ENCODE measurements around the gene SLC2A6. TPM values are rescaled to one million over a fixed set of nuclear protein-coding genes. Genes with fewer than 3 reads are reported as not detected.

SLC2A6 gene
- total RNA-seq, 4 donors from 2014 or later, result 2.1 to 4.9 (median 4.1) TPM

DNA sequence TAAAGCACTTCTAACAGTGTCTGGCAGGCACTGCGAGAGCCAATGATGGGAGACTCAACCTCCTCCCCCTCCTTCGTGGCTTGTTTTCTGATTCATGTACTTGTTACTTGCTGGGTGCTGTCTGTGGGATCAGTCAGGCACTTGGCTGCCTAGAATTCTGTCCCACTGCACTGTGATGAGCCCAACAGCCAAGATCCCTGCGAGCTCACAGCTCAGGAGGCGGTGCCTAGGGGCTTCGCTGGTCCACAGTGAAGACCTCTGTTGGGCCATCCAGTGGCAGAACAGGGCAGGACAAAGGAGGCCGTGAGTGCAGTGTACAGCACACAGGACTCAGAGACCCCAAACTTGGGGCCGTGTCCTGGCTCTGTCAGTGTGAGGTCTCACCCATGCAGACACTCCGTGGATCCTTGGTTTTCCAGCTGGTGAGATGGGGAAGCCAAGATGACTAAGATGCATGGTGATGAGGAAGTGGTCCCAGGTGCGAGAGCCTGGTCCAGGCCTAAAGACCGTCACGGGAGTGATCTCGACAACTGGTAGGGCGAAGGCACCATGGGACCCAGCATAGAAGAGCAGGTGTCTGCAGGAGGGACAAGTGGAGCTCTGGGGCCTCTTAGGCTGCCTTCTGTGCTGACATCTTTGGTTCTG lies 26.4 kb upstream of the SLC2A6 start:
- TF ChIP-seq CTCF (IDR thresholded peaks at IDR 0.05), result no peak
- DNase-seq (ENCODE audit: low spot score) (no peak), ATAC-seq (ENCODE audit: low FRiP score) (no peak)

DNA sequence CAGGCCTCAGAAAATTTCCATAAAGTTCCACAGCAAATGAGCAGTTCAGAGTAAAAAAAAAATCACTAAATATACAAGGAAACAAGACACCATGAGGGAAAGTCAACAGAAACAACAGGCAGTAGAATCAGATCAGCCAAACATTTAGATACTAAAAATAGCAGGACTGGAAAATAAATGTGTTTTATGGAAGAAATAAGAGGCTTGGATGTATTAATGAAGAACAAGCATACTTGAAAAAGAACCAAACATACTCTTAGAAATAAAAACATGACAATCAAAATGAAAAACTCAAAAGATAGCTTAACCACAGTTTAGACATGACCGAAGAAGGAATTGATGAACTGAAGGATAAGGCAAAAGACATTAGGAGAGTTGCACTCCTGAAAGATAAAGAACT lies 23.2 kb upstream of the SLC2A6 start:
- ATAC-seq (ENCODE audit: low FRiP score), result no peak
- DNase-seq (ENCODE audit: low spot score), result no peak
- no peak for TF ChIP-seq CTCF (IDR thresholded peaks at IDR 0.05)

DNA sequence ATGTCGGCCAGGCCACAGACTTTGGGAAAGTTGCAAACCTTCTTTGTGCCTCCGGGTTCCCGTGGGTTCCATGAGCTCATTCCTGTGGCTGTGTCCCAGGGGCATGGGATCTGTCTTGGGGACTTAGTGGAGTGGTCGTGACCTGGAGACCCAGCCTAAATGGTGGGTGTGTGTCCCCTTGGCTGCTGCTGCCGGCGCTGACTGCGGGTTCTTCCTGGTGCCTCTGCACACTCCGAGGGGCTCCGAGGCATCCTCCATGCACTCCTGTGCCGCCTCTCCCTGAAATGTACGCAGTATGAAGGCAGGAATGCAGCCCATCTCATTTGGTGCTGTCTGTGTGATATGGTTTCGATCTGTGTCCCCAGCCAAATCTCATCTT lies 21.0 kb upstream of the SLC2A6 start:
- no peak for DNase-seq (ENCODE audit: low spot score)
- no peak for ATAC-seq (ENCODE audit: low FRiP score)

DNA sequence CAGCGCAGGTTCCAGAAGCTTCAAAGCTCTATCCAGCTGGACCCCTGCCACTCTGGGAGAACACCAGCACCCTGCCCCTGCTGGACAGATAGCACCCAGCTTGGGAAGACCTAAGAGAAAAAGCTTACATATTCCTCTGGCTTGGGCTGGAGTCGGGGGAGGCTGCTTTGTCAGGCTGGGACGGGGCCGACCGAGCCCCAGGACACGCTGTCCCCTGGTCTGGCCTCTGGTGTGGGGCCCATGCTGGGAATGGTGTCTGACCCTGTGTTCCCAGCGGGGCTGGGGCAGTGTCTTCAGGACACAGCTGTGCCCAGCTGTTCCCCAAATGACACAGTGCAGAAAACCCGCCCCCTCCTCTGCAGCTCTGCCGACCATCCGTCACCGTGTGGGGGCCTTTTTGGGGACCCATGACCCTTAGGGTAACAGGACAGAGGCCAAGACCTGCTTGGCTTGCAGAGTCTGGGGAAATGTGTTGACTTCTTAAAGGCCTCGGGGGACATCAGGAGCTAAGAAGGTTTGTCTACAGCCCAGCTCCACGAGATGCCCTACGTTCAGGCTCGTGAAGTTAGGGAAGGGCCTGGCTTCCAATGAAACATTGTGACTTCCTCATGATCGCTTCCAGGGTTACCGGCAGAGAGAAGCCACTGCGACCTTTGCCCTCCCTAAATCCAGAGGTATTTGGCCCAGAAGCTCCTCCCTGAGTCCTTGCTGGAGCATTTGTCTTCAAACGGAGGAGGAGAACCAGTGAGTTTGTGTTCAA lies 20.4 kb upstream of the SLC2A6 start:
- no peak for TF ChIP-seq CTCF (IDR thresholded peaks at IDR 0.05)
- ATAC-seq (ENCODE audit: low FRiP score) (no peak), DNase-seq (ENCODE audit: low spot score) (no peak)

More for the DNA sequence above, 21.0 kb upstream of the SLC2A6 start:
- TF ChIP-seq CTCF (IDR thresholded peaks at IDR 0.05), result no peak

DNA sequence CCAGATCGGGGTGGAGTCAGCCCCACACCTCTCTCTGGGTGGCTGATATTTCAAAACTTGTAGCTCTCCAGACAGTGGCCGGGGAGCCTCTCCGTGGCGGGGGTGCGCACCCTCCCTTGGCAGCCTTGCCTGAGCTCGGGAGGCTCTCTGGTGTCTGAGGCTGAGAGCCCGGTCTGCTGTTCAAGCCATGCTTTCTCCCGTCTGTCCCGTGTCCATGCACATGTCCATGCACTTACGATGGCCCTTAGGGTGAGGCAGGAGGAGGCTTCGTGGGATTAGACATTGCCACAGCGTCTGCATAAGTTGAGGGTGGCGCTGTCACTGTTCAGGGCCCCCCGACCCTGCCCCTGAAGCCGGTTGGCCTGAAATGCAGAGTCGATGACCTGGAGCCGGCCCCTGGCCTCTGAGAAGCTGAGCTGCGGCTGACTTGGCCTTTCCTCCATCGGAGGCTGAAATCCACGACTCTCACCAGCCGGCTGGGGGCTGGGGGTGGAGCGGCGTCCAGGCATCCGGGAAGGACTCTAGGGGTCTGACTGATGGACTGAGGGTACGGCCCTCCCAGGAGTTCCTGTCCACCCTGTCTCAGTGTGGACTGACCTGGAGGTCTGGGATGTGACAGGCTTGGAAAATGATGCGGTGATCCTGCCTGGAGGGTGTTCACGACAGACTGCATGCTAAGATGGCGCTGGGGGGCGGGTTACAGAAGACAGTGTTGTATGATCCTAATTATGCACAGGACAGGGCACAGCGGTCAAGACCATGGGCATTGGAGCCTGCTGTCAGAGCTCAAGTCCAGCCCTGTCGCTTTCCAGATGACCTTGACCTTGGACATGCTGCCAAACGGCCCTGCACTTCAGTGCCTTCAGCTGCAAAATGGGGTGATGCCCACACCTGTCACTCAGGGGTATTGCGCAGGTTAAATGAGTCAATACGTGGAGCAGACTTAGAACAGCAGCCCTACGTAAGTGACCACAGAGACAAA lies 18.3 kb upstream of the SLC2A6 start:
- TF ChIP-seq CTCF (IDR thresholded peaks at IDR 0.05), result no peak
- ATAC-seq (ENCODE audit: low FRiP score), result no peak
- no peak for DNase-seq (ENCODE audit: low spot score)

DNA sequence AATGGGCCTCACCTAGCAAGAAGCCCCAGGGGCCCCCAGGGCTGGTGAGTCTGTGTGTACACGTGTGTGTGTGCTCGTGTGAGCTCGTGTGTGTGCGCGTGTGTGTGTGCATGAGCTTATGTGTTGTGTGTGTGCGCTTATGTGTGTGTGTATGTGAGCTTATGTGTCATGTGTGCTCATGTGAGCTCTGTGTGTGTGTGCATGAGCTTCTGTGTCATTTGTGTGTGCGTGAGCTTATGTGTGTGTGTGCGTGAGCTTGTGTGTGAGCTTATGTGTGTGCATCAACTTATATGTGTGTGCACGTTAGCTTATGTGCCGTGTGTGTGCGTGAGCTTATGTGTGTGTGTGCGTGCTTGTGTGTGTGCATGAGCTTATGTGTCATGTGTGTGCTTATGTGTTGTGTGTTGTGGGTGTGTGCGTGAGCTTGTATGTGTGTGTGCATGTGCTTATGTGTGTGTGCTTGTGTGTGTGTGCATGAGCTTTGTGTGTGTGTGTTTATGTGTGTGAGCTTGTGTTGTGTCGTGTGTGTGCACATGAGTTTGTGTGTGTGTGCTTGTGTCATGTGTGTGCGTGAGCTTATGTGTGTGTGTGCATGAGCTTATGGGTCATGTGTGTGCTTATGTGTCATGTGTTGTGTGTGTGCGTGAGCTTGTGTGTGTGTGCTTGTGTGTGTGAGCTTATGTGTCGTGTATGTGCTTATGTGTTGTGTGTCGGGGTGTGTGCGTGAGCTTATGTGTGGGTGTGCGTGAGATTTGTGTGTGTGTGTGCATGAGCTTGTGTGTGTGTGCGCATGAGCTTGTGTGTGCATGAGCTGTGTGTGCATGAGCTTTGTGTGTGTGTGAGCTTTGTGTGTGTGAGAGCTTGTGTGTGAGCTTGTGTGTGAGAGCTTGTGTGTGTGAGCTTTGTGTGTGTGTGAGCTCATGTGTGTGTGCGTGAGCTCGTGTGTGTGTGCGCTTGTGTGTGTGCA lies 16.7 kb upstream of the SLC2A6 start:
- DNase-seq (ENCODE audit: low spot score), result no peak
- ATAC-seq (ENCODE audit: low FRiP score), result no peak
- no peak for TF ChIP-seq CTCF (IDR thresholded peaks at IDR 0.05)
